VCaP (cell line): ENCODE data around the gene ORC6.

Experiments
- H3K27ac ChIP-seq: fragments of 450-650 bp; 2 replicates; pipeline ENCODE4 v1.5.1; 2017
- CTCF ChIP-seq: fragments of 450-650 bp; conservative IDR thresholded peaks from 2 replicates; pipeline ENCODE4 v1.5.1; 2017; ENCODE audit warnings: mild to moderate bottlenecking, moderate library complexity

ORC6 gene

GRCh38 chr16:46715769-46716305 lies 26.4 kb downstream of the ORC6 start:
- H3K27ac ChIP-seq = no peak overlapping the region
- no peak for TF ChIP-seq CTCF

GRCh38 chr16:46717692-46718091 lies 28.2 kb downstream of the ORC6 start:
- H3K27ac ChIP-seq = no peak overlapping the region
- TF ChIP-seq CTCF = no peak

- no peak overlapping the region for H3K27ac ChIP-seq
- no peak for TF ChIP-seq CTCF
Observed at GRCh38 chr16:46718214-46718613, 28.8 kb downstream of the ORC6 start.

- TF ChIP-seq CTCF = no peak
- no peak overlapping the region for H3K27ac ChIP-seq
Observed at GRCh38 chr16:46719528-46719927, 30.1 kb downstream of the ORC6 start.

GRCh38 chr16:46720619-46721018 lies 31.2 kb downstream of the ORC6 start:
- TF ChIP-seq CTCF = no peak
- H3K27ac ChIP-seq = no peak overlapping the region

GRCh38 chr16:46721885-46722284 lies 32.4 kb downstream of the ORC6 start:
- TF ChIP-seq CTCF = no peak
- H3K27ac ChIP-seq = no peak overlapping the region

- no peak overlapping the region for H3K27ac ChIP-seq
- no peak for TF ChIP-seq CTCF
Observed at GRCh38 chr16:46727184-46727583, 37.7 kb downstream of the ORC6 start.
